Measurements from ENCODE around the gene FXYD6. TPM values are rescaled to one million over a fixed set of nuclear protein-coding genes. Genes with fewer than 3 reads are reported as not detected.

FXYD6 gene
- total and polyA plus RNA-seq, 5 donors = 36.1 to 54.1 (median 45.5) TPM

GRCh38 chr11:117918366-117919255 is 42.2 kb upstream of the FXYD6 start:
- H3K4me3 ChIP-seq (ENCODE audit: low read length) = no peak overlapping the region
- H3K27me3 ChIP-seq (ENCODE audit: control insufficient read depth, insufficient read depth) = no peaks in the 10 kb centered on the region
- intact Hi-C loops (cut with DNase I) = no loop called here
- no peaks in the 10 kb centered on the region for H3K9me3 ChIP-seq (ENCODE audit: control insufficient read depth, low read length)
- no peak for ATAC-seq
- DNase-seq = no peak
- no peak overlapping the region for H3K27ac ChIP-seq (ENCODE audit: low read length)
- WGBS = 91% methylated on average over 17 of the region's 17 CpGs
- H3K4me1 ChIP-seq (ENCODE audit: control insufficient read depth, insufficient read depth, low read length) = no peaks in the 10 kb centered on the region

GRCh38 chr11:117917591-117918151 is 41.2 kb upstream of the FXYD6 start:
- no peak overlapping the region for H3K4me3 ChIP-seq (ENCODE audit: low read length)
- intact Hi-C loops (cut with DNase I) = no loop called here
- H3K4me1 ChIP-seq (ENCODE audit: control insufficient read depth, insufficient read depth, low read length) = no peaks in the 10 kb centered on the region
- H3K27me3 ChIP-seq (ENCODE audit: control insufficient read depth, insufficient read depth) = no peaks in the 10 kb centered on the region
- 96% methylated on average over 5 of the region's 5 CpGs for WGBS
- ATAC-seq (no peak), DNase-seq (no peak)
- no peaks in the 10 kb centered on the region for H3K9me3 ChIP-seq (ENCODE audit: control insufficient read depth, low read length)
- H3K27ac ChIP-seq (ENCODE audit: low read length) = no peak overlapping the region

- no peaks in the 10 kb centered on the region for H3K9me3 ChIP-seq (ENCODE audit: control insufficient read depth, low read length)
- no peak for DNase-seq
- no peaks in the 10 kb centered on the region for H3K4me1 ChIP-seq (ENCODE audit: control insufficient read depth, insufficient read depth, low read length)
- no peak overlapping the region for H3K4me3 ChIP-seq (ENCODE audit: low read length)
- no peak for ATAC-seq
- 95% methylated on average over 11 of the region's 11 CpGs for WGBS
- H3K27me3 ChIP-seq (ENCODE audit: control insufficient read depth, insufficient read depth) = no peaks in the 10 kb centered on the region
- no peak overlapping the region for H3K27ac ChIP-seq (ENCODE audit: low read length)
- intact Hi-C loops (cut with DNase I) = no loop called here
Measured at GRCh38 chr11:117916956-117917355, 40.5 kb upstream of the FXYD6 start.

- Histone ChIP-seq H3K4me3 (ENCODE audit: low read length) (no peak overlapping the region), H3K27me3 (ENCODE audit: control insufficient read depth, insufficient read depth) (no peaks in the 10 kb centered on the region), H3K4me1 (ENCODE audit: control insufficient read depth, insufficient read depth, low read length) (no peaks in the 10 kb centered on the region), H3K27ac (ENCODE audit: low read length) (no peak overlapping the region), H3K9me3 (ENCODE audit: control insufficient read depth, low read length) (no peaks in the 10 kb centered on the region)
- intact Hi-C loops (cut with DNase I) = no loop called here
- WGBS = 86% methylated on average over 9 of the region's 9 CpGs
- ATAC-seq (no peak), DNase-seq (no peak)
Measured at GRCh38 chr11:117915672-117916235, 39.3 kb upstream of the FXYD6 start.

GRCh38 chr11:117914991-117915618 is 38.6 kb upstream of the FXYD6 start:
- H3K27ac ChIP-seq (ENCODE audit: low read length) = no peak overlapping the region
- no peaks in the 10 kb centered on the region for H3K27me3 ChIP-seq (ENCODE audit: control insufficient read depth, insufficient read depth)
- intact Hi-C loops (cut with DNase I) = no loop called here
- no peak overlapping the region for H3K4me3 ChIP-seq (ENCODE audit: low read length)
- DNase-seq (peak in 1 of 3 donors; percentile 50), ATAC-seq (no peak)
- H3K9me3 ChIP-seq (ENCODE audit: control insufficient read depth, low read length) = no peaks in the 10 kb centered on the region
- H3K4me1 ChIP-seq (ENCODE audit: control insufficient read depth, insufficient read depth, low read length) = no peaks in the 10 kb centered on the region
- 67% methylated on average over 10 of the region's 10 CpGs for WGBS

GRCh38 chr11:117914398-117914761 is 37.9 kb upstream of the FXYD6 start:
- WGBS = 93% methylated on average over 5 of the region's 5 CpGs
- DNase-seq (peak in 1 of 3 donors; percentile 40), ATAC-seq (no peak)
- H3K27ac ChIP-seq (ENCODE audit: low read length) = no peak overlapping the region
- intact Hi-C loops (cut with DNase I) = no loop called here
- no peaks in the 10 kb centered on the region for H3K9me3 ChIP-seq (ENCODE audit: control insufficient read depth, low read length)
- H3K4me3 ChIP-seq (ENCODE audit: low read length) = no peak overlapping the region
- H3K27me3 ChIP-seq (ENCODE audit: control insufficient read depth, insufficient read depth) = no peaks in the 10 kb centered on the region
- H3K4me1 ChIP-seq (ENCODE audit: control insufficient read depth, insufficient read depth, low read length) = no peaks in the 10 kb centered on the region

- ATAC-seq = no peak
Measured at GRCh38 chr11:117913736-117914397, 37.4 kb upstream of the FXYD6 start.

GRCh38 chr11:117912497-117912896 is 36.0 kb upstream of the FXYD6 start:
- Histone ChIP-seq H3K4me1 (ENCODE audit: control insufficient read depth, insufficient read depth, low read length) (no peaks in the 10 kb centered on the region), H3K4me3 (ENCODE audit: low read length) (no peak overlapping the region), H3K27ac (ENCODE audit: low read length) (no peak overlapping the region), H3K27me3 (ENCODE audit: control insufficient read depth, insufficient read depth) (no peaks in the 10 kb centered on the region), H3K9me3 (ENCODE audit: control insufficient read depth, low read length) (no peaks in the 10 kb centered on the region)
- intact Hi-C loops (cut with DNase I) = no loop called here
- ATAC-seq = no peak
- DNase-seq = no peak
- WGBS = 95% methylated on average over 7 of the region's 7 CpGs

More at GRCh38 chr11:117913736-117914397, 37.4 kb upstream of the FXYD6 start:
- H3K27me3 ChIP-seq (ENCODE audit: control insufficient read depth, insufficient read depth) = no peaks in the 10 kb centered on the region
- H3K9me3 ChIP-seq (ENCODE audit: control insufficient read depth, low read length) = no peaks in the 10 kb centered on the region
- intact Hi-C loops (cut with DNase I) = no loop called here
- H3K27ac ChIP-seq (ENCODE audit: low read length) = no peak overlapping the region
- whole genome bisulfite sequencing = 95% methylated on average over 9 of the region's 9 CpGs
- H3K4me3 ChIP-seq (ENCODE audit: low read length) = no peak overlapping the region
- H3K4me1 ChIP-seq (ENCODE audit: control insufficient read depth, insufficient read depth, low read length) = no peaks in the 10 kb centered on the region
- no peak for DNase-seq

- H3K27me3 ChIP-seq (ENCODE audit: control insufficient read depth, insufficient read depth) = no peaks in the 10 kb centered on the region
- no peaks in the 10 kb centered on the region for H3K9me3 ChIP-seq (ENCODE audit: control insufficient read depth, low read length)
- H3K4me3 ChIP-seq (ENCODE audit: low read length) = no peak overlapping the region
- intact Hi-C loops (cut with DNase I) = no loop called here
- no peaks in the 10 kb centered on the region for H3K4me1 ChIP-seq (ENCODE audit: control insufficient read depth, insufficient read depth, low read length)
- DNase-seq (no peak), ATAC-seq (no peak)
- H3K27ac ChIP-seq (ENCODE audit: low read length) = no peak overlapping the region
- WGBS = 79% methylated on average over 3 of the region's 3 CpGs
Measured at GRCh38 chr11:117911694-117912093, 35.2 kb upstream of the FXYD6 start.

GRCh38 chr11:117910941-117911655 is 34.6 kb upstream of the FXYD6 start:
- no peaks in the 10 kb centered on the region for H3K4me1 ChIP-seq (ENCODE audit: control insufficient read depth, insufficient read depth, low read length)
- no peaks in the 10 kb centered on the region for H3K27me3 ChIP-seq (ENCODE audit: control insufficient read depth, insufficient read depth)

More at GRCh38 chr11:117910941-117911655, 34.6 kb upstream of the FXYD6 start:
- H3K4me3 ChIP-seq (ENCODE audit: low read length) = no peak overlapping the region
- peak in 1 of 3 donors; percentile 2 for DNase-seq
- no peaks in the 10 kb centered on the region for H3K9me3 ChIP-seq (ENCODE audit: control insufficient read depth, low read length)
- no peak for ATAC-seq
- intact Hi-C loops (cut with DNase I) = no loop called here
- H3K27ac ChIP-seq (ENCODE audit: low read length) = no peak overlapping the region
- WGBS = 77% methylated on average over 12 of the region's 12 CpGs
